WTC11 (cell line): ENCODE measurements around the gene COL19A1. TPM values are rescaled to one million over a fixed set of nuclear protein-coding genes. Genes with fewer than 3 reads are reported as not detected.

Source experiments
- ATAC-seq: fragments of 200-7000 bp; cut with Tn5 transposase; 2 replicates; pipeline ENCODE4 v1.10.0; 2021; ENCODE audit warnings: mild to moderate bottlenecking, moderate library complexity
- CTCF ChIA-PET: fragments of 300-600 bp; sonication (Branson Sonifier 250); formaldehyde crosslinking; loops from one replicate; lab custom pipeline; 2021; ENCODE audit warnings: antibody characterized with exemption; lab: Charles Lee
- POLR2A ChIA-PET: fragments of 350-600 bp; sonication (Branson Sonifier 250); formaldehyde crosslinking; loops from one replicate; lab custom pipeline; 2021; ENCODE audit warnings: antibody characterized with exemption; lab: Charles Lee
- DNase-seq: peaks from one replicate; pipeline ENCODE4 v3.0.0; 2021; ENCODE audit warnings: low spot score
- H3K27ac Mint-ChIP-seq: 2 replicates; pipeline ENCODE4 v1.8.0; 2021; ENCODE audit warnings: mixed read lengths
- H3K27me3 Mint-ChIP-seq: 2 replicates; pipeline ENCODE4 v1.8.0; 2021; ENCODE audit warnings: low read depth, mild to moderate bottlenecking, moderate library complexity, mixed read lengths
- H3K36me3 Mint-ChIP-seq: 2 replicates; pipeline ENCODE4 v1.8.0; 2021; ENCODE audit warnings: mixed read lengths
- H3K4me1 Mint-ChIP-seq: 2 replicates; pipeline ENCODE4 v1.8.0; 2022; ENCODE audit warnings: mixed read lengths
- H3K4me3 Mint-ChIP-seq: 2 replicates; pipeline ENCODE4 v1.8.0; 2021; ENCODE audit warnings: mild to moderate bottlenecking, moderate library complexity, mixed read lengths
- H3K9me3 Mint-ChIP-seq: 2 replicates; pipeline ENCODE4 v1.8.0; 2021; ENCODE audit warnings: mixed read lengths
- ATF1 ChIP-seq: sonication (generic); formaldehyde crosslinking; IDR thresholded peaks from 2 replicates; pipeline ENCODE4 v1.8.1; 2023; ENCODE audit warnings: mild to moderate bottlenecking, moderate library complexity, missing genetic modification reagents
- ATF2 ChIP-seq: sonication (generic); formaldehyde crosslinking; IDR thresholded peaks from 2 replicates; pipeline ENCODE4 v1.8.1; 2022; ENCODE audit warnings: low read depth, missing genetic modification reagents, borderline replicate concordance
- EMX1 ChIP-seq: fragments of 250-450 bp; sonication (Bioruptor Pico); IDR thresholded peaks from 2 replicates; pipeline ENCODE4 v1.8.0; 2021; ENCODE audit warnings: mild to moderate bottlenecking
- ERG ChIP-seq: fragments of 250-450 bp; sonication (Bioruptor Pico); IDR thresholded peaks from 2 replicates; pipeline ENCODE4 v1.8.0; 2021; ENCODE audit warnings: mild to moderate bottlenecking
- GABPB1 ChIP-seq: sonication (generic); formaldehyde crosslinking; IDR thresholded peaks from 2 replicates; pipeline ENCODE4 v1.8.1; 2023; ENCODE audit warnings: mild to moderate bottlenecking, missing genetic modification reagents
- GTF2I ChIP-seq: fragments of 250-450 bp; sonication (Bioruptor Pico); conservative IDR thresholded peaks from 2 replicates; pipeline ENCODE4 v1.4.0; 2021; ENCODE audit warnings: mild to moderate bottlenecking
- IRF1 ChIP-seq: sonication (generic); formaldehyde crosslinking; IDR thresholded peaks from 2 replicates; pipeline ENCODE4 v1.8.0; 2023; ENCODE audit warnings: missing genetic modification reagents
- IRF2 ChIP-seq: sonication (generic); formaldehyde crosslinking; IDR thresholded peaks from 2 replicates; pipeline ENCODE4 v1.8.0; 2022; ENCODE audit warnings: low read depth, missing genetic modification reagents, borderline replicate concordance
- PRRX2 ChIP-seq: fragments of 250-450 bp; sonication (Bioruptor Pico); IDR thresholded peaks from 2 replicates; pipeline ENCODE4 v1.8.0; 2021; ENCODE audit warnings: mild to moderate bottlenecking
- TEAD4 ChIP-seq: sonication (generic); formaldehyde crosslinking; IDR thresholded peaks from 2 replicates; pipeline ENCODE4 v1.8.0; 2022; ENCODE audit warnings: mild to moderate bottlenecking, missing genetic modification reagents
- ZNF121 ChIP-seq: sonication (generic); formaldehyde crosslinking; IDR thresholded peaks from 2 replicates; pipeline ENCODE4 v1.8.0; 2023; ENCODE audit warnings: missing genetic modification reagents
- ZNF138 ChIP-seq: sonication (generic); formaldehyde crosslinking; conservative IDR thresholded peaks from 2 replicates; pipeline ENCODE4 v1.8.1; 2022; ENCODE audit warnings: mild to moderate bottlenecking, moderate library complexity, missing genetic modification reagents
- ZNF232 ChIP-seq: sonication (generic); formaldehyde crosslinking; IDR thresholded peaks from 2 replicates; pipeline ENCODE4 v1.8.0; 2022; ENCODE audit warnings: mild to moderate bottlenecking, missing genetic modification reagents
- ZNF671 ChIP-seq: fragments of 250-450 bp; sonication (Bioruptor Pico); IDR thresholded peaks from 2 replicates; pipeline ENCODE4 v1.8.0; 2021; ENCODE audit warnings: mild to moderate bottlenecking
- total RNA-seq: library from RNA; stranded (reverse); gene quantifications from 3 replicates; pipeline ENCODE4 v1.2.3, GENCODE V29; 2021
- TF ChIP-seq, protein P1 (sequence below): sonication (generic); formaldehyde crosslinking; IDR thresholded peaks from 2 replicates; pipeline ENCODE4 v1.8.1; 2022; ENCODE audit warnings: low read depth, mild to moderate bottlenecking, moderate library complexity, missing genetic modification reagents, borderline replicate concordance
- TF ChIP-seq, protein P2 (sequence below): sonication (generic); formaldehyde crosslinking; IDR thresholded peaks from 2 replicates; pipeline ENCODE4 v1.8.0; 2023; ENCODE audit warnings: mild to moderate bottlenecking, missing genetic modification reagents

COL19A1 gene
- total RNA-seq, 1 experiment from 2014 or later: not detected

- ATAC-seq: no peak
- POLR2A ChIA-PET: no interaction called here
- Mint-ChIP-seq H3K4me3 (no peak overlapping the region), H3K4me1 (peaks cover 3% of the 10 kb centered on the region; the same call in 1 of the 2 replicates), H3K9me3 (peaks cover 4% of the 10 kb centered on the region; the same call in 1 of the 2 replicates), H3K36me3 (no peaks in the 10 kb centered on the region), H3K27ac (no peak overlapping the region), H3K27me3 (no peaks in the 10 kb centered on the region)
- DNase-seq: no peak
- TF ChIP-seq ZNF232: no peak
- TF ChIP-seq ZNF138: no peak
- no peak for TF ChIP-seq GTF2I (CRISPR knock-in tag)
- TF ChIP-seq PRRX2 (CRISPR knock-in tag): no peak
- no peak for TF ChIP-seq ZNF671
- TF ChIP-seq EMX1: no peak
- no peak for TF ChIP-seq TEAD4 (CRISPR knock-in tag)
- TF ChIP-seq IRF2 (CRISPR knock-in tag): no peak
- TF ChIP-seq ZNF121 (CRISPR knock-in tag): no peak
- CTCF ChIA-PET: no interaction called here
Measured at GRCh38 chr6:70145178-70145577, 278.8 kb downstream of the COL19A1 start.

DNA sequence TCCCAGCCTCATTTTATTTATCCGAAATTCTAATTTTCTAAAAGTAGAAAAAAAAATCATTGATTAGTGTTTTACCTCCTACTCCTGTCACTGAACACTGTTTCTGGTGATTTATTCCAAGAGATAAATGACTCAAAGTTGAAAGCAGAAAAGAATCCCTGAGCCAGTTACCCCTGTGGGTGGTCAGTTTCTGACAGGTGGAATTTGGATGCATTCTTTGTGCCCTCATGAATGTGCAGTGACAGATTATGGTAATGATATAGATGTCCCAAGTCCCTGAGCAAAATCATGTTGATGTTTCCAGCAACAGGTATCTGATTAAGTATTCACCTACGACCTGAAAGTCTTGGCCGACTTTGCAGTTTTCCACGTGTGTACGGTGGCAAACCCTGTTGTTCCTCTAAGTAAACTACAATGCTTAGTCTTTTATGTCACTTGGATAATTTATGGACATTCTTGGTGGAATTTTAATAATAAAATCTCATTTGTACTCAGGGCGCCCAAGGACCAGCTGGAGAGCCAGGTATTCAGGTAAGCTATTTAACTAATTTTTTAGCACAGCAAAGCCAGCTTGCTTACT lies 282.9 kb downstream of the COL19A1 start:
- no peak for TF ChIP-seq ATF2 (CRISPR knock-in tag)
- TF ChIP-seq, protein P1, sequence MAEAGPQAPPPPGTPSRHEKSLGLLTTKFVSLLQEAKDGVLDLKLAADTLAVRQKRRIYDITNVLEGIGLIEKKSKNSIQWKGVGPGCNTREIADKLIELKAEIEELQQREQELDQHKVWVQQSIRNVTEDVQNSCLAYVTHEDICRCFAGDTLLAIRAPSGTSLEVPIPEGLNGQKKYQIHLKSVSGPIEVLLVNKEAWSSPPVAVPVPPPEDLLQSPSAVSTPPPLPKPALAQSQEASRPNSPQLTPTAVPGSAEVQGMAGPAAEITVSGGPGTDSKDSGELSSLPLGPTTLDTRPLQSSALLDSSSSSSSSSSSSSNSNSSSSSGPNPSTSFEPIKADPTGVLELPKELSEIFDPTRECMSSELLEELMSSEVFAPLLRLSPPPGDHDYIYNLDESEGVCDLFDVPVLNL (CRISPR knock-in tag): no peak
- TF ChIP-seq IRF1 (CRISPR knock-in tag): no peak
- no peak for TF ChIP-seq ERG (CRISPR knock-in tag)
- TF ChIP-seq ATF1 (CRISPR knock-in tag): no peak
- TF ChIP-seq GABPB1 (CRISPR knock-in tag): no peak
- TF ChIP-seq, all 79 proteins: peak for 0
- no peak overlapping the region for H3K4me3 Mint-ChIP-seq
- CTCF ChIA-PET: interaction anchor here (0.6 kb wide), 1 partner anchor 22 kb away, joined by 3 read pairs; no protein-coding TSS in a partner anchor
- ATAC-seq: no peak
- no peaks in the 10 kb centered on the region for H3K27me3 Mint-ChIP-seq
- no peaks in the 10 kb centered on the region for H3K36me3 Mint-ChIP-seq
- peaks cover 4% of the 10 kb centered on the region; the same call in 1 of the 2 replicates for H3K9me3 Mint-ChIP-seq
- no peak overlapping the region for H3K27ac Mint-ChIP-seq
- DNase-seq: no peak
- POLR2A ChIA-PET: no interaction called here
- no peaks in the 10 kb centered on the region for H3K4me1 Mint-ChIP-seq

- Mint-ChIP-seq H3K27ac (no peak overlapping the region), H3K4me3 (no peak overlapping the region), H3K9me3 (no peaks in the 10 kb centered on the region), H3K36me3 (no peaks in the 10 kb centered on the region), H3K4me1 (no peaks in the 10 kb centered on the region), H3K27me3 (no peaks in the 10 kb centered on the region)
- ChIA-PET CTCF (no interaction called here), POLR2A (no interaction called here)
- TF ChIP-seq, protein P2, sequence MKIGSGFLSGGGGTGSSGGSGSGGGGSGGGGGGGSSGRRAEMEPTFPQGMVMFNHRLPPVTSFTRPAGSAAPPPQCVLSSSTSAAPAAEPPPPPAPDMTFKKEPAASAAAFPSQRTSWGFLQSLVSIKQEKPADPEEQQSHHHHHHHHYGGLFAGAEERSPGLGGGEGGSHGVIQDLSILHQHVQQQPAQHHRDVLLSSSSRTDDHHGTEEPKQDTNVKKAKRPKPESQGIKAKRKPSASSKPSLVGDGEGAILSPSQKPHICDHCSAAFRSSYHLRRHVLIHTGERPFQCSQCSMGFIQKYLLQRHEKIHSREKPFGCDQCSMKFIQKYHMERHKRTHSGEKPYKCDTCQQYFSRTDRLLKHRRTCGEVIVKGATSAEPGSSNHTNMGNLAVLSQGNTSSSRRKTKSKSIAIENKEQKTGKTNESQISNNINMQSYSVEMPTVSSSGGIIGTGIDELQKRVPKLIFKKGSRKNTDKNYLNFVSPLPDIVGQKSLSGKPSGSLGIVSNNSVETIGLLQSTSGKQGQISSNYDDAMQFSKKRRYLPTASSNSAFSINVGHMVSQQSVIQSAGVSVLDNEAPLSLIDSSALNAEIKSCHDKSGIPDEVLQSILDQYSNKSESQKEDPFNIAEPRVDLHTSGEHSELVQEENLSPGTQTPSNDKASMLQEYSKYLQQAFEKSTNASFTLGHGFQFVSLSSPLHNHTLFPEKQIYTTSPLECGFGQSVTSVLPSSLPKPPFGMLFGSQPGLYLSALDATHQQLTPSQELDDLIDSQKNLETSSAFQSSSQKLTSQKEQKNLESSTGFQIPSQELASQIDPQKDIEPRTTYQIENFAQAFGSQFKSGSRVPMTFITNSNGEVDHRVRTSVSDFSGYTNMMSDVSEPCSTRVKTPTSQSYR (CRISPR knock-in tag): no peak
- DNase-seq: no peak
- ATAC-seq: no peak
Measured at GRCh38 chr6:70150521-70150920, 284.2 kb downstream of the COL19A1 start.
